K562 (cell line): Measurements from ENCODE around the gene KRI1.

Experiments
- ARNT ChIP-seq, 2 experiments: fragments of 450-650 bp; IDR thresholded peaks; 2 replicates each; pipeline ENCODE4 v1.6.1; 2016; ENCODE audit warnings: mild to moderate bottlenecking in 1 of 2
- HDAC2 ChIP-seq: fragments of 450-650 bp; IDR thresholded peaks from 2 replicates; pipeline ENCODE4 v1.6.1; 2016; ENCODE audit warnings: mild to moderate bottlenecking
- MAFF ChIP-seq: IDR thresholded peaks from 2 replicates; pipeline ENCODE4 v1.6.1; 2012; ENCODE audit warnings: low read length, improper control_type of control experiment
- NR4A1 ChIP-seq, 2 experiments: fragments of 250-450 bp in 1 of 2; fragments of 450-650 bp in 1 of 2; sonication (Bioruptor Pico) in 1 of 2; IDR thresholded peaks; 2 replicates each; pipeline versions ENCODE4 v1.4.0 to v1.6.1; 2016 to 2020; ENCODE audit warnings: mild to moderate bottlenecking in 2 of 2, missing compliant biosample characterization in 1 of 2, missing genetic modification characterization in 1 of 2, moderate library complexity in 1 of 2
- POLR2A ChIP-seq: fragments of 450-650 bp; conservative IDR thresholded peaks from 2 replicates; pipeline ENCODE4 v1.6.1; 2016
- PTRF ChIP-seq: fragments of 450-650 bp; IDR thresholded peaks from 2 replicates; pipeline ENCODE4 v1.6.1; 2016; ENCODE audit warnings: mild to moderate bottlenecking, missing genetic modification characterization, missing compliant biosample characterization
- RFX1 ChIP-seq: fragments of 450-650 bp; IDR thresholded peaks from 2 replicates; pipeline ENCODE4 v1.6.1; 2016; ENCODE audit warnings: mild to moderate bottlenecking, moderate library complexity
- TAF1 ChIP-seq: IDR thresholded peaks from 2 replicates; pipeline ENCODE4 v1.6.1; 2011; ENCODE audit warnings: mild to moderate bottlenecking, low read length, moderate library complexity; ENCODE audit not compliant: insufficient read depth, control insufficient read depth, severe bottlenecking; ENCODE audit errors: extremely low read depth
- ZBTB17 ChIP-seq: fragments of 450-650 bp; formaldehyde crosslinking; IDR thresholded peaks from 2 replicates; pipeline ENCODE4 v1.4.0; 2020; ENCODE audit warnings: mild to moderate bottlenecking
- TF ChIP-seq, protein P1 (sequence below), 3 experiments: IDR thresholded peaks in 2 of 3; conservative IDR thresholded peaks in 1 of 3; 2 replicates each; pipeline ENCODE4 v1.5.1; 2011 to 2012; ENCODE audit warnings: low read length in 3 of 3, mild to moderate bottlenecking in 3 of 3, control low read depth in 2 of 3, improper control_type of control experiment in 1 of 3, inconsistent platforms in 1 of 3, low read depth in 1 of 3, mixed read lengths in 1 of 3, moderate library complexity in 1 of 3; ENCODE audit not compliant: insufficient read depth in 2 of 3

DNA sequence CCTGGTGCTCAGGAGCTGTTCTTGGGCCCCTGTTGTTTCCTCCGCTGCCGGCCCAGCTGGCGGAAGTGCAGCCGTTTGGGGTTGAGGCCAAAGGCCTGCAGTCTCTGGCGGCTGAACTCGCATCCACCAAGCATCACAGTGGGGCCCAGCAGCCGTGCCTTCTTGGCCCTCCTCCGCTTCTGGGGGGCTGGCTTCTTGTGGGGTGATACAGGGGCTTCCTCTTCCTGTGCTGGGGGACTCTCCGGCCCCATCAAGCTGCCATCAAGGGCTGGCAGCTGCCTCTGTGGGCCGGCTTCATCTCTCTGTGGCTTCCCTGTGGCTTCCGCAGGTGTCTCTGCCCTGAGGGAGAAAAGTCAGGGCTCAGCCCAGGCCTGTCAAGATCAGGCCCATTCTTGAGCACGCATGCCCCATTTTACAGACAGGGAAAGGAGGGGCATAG is 11.8 kb downstream of the KRI1 start:
- TF ChIP-seq MAFF = no peak
- no peak for TF ChIP-seq ARNT (IDR thresholded peaks at IDR 0.05)
- no peak for TF ChIP-seq TAF1
- TF ChIP-seq NR4A1 (CRISPR knock-in tag; IDR thresholded peaks at IDR 0.05) = no peak
- TF ChIP-seq NR4A1 (tag; IDR thresholded peaks at IDR 0.05) = no peak
- TF ChIP-seq, protein P1, sequence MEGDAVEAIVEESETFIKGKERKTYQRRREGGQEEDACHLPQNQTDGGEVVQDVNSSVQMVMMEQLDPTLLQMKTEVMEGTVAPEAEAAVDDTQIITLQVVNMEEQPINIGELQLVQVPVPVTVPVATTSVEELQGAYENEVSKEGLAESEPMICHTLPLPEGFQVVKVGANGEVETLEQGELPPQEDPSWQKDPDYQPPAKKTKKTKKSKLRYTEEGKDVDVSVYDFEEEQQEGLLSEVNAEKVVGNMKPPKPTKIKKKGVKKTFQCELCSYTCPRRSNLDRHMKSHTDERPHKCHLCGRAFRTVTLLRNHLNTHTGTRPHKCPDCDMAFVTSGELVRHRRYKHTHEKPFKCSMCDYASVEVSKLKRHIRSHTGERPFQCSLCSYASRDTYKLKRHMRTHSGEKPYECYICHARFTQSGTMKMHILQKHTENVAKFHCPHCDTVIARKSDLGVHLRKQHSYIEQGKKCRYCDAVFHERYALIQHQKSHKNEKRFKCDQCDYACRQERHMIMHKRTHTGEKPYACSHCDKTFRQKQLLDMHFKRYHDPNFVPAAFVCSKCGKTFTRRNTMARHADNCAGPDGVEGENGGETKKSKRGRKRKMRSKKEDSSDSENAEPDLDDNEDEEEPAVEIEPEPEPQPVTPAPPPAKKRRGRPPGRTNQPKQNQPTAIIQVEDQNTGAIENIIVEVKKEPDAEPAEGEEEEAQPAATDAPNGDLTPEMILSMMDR (IDR thresholded peaks at IDR 0.05 in 2 of 3, conservative IDR thresholded peaks at IDR 0.05 in 1 of 3; ENCODE audit: insufficient read depth in 2 of 3, low read depth in 1 of 3, low read length in 3 of 3) = no peak
- TF ChIP-seq ZBTB17 = no peak
- no peak for TF ChIP-seq HDAC2
- no peak for TF ChIP-seq PTRF (tag)
- TF ChIP-seq POLR2A = 0 out of 2 replicates have a peak, but pooled peaks have one; percentile 2
- TF ChIP-seq RFX1 = no peak
